ENCODE measurements around the gene LMTK3.

The LMTK3 gene

GRCh38 chr19:48556825-48557224 lies 45.2 kb upstream of the LMTK3 start:
- no peak for TF ChIP-seq CTCF (IDR thresholded peaks at IDR 0.05)
- Histone ChIP-seq H3K4me3 (ENCODE audit: low read depth in 1 of 2, low read length in 1 of 2) (no peak overlapping the region), H3K27me3 (peaks cover 13% of the 10 kb centered on the region), H3K36me3 (no peaks in the 10 kb centered on the region), H3K9me3 (no peaks in the 10 kb centered on the region), H3K4me1 (ENCODE audit: control insufficient read depth in 1 of 2, insufficient read depth in 1 of 2, low read depth in 1 of 2, low read length in 1 of 2) (peaks cover 0 to 3% of the 10 kb centered on the region in 2 experiments), H3K27ac (no peak overlapping the region)

GRCh38 chr19:48556163-48556562 lies 44.5 kb upstream of the LMTK3 start:
- H3K4me3 ChIP-seq (ENCODE audit: low read depth in 1 of 2, low read length in 1 of 2): no peak overlapping the region
- H3K9me3 ChIP-seq: no peaks in the 10 kb centered on the region
- H3K36me3 ChIP-seq: no peaks in the 10 kb centered on the region
- H3K4me1 ChIP-seq (ENCODE audit: control insufficient read depth in 1 of 2, insufficient read depth in 1 of 2, low read depth in 1 of 2, low read length in 1 of 2): peaks cover 0 to 3% of the 10 kb centered on the region in 2 experiments
- no peak overlapping the region for H3K27ac ChIP-seq
- H3K27me3 ChIP-seq: peaks cover 13% of the 10 kb centered on the region
- TF ChIP-seq CTCF (IDR thresholded peaks at IDR 0.05): no peak

GRCh38 chr19:48554385-48555091 lies 42.9 kb upstream of the LMTK3 start:
- Histone ChIP-seq H3K27ac (no peak overlapping the region), H3K9me3 (no peaks in the 10 kb centered on the region), H3K36me3 (no peaks in the 10 kb centered on the region), H3K4me1 (ENCODE audit: control insufficient read depth in 1 of 2, insufficient read depth in 1 of 2, low read depth in 1 of 2, low read length in 1 of 2) (peaks cover 0 to 3% of the 10 kb centered on the region in 2 experiments), H3K27me3 (peaks cover 13% of the 10 kb centered on the region), H3K4me3 (ENCODE audit: low read depth in 1 of 2, low read length in 1 of 2) (no peak overlapping the region)
- TF ChIP-seq CTCF (IDR thresholded peaks at IDR 0.05): no peak

- H3K9me3 ChIP-seq: no peaks in the 10 kb centered on the region
- H3K27me3 ChIP-seq: peaks cover 9% of the 10 kb centered on the region
- peaks cover 0 to 3% of the 10 kb centered on the region in 2 experiments for H3K4me1 ChIP-seq (ENCODE audit: control insufficient read depth in 1 of 2, insufficient read depth in 1 of 2, low read depth in 1 of 2, low read length in 1 of 2)
- no peak for TF ChIP-seq CTCF (IDR thresholded peaks at IDR 0.05)
- H3K27ac ChIP-seq: no peak overlapping the region
- H3K4me3 ChIP-seq (ENCODE audit: low read depth in 1 of 2, low read length in 1 of 2): no peak overlapping the region
- no peaks in the 10 kb centered on the region for H3K36me3 ChIP-seq
These were observed 42.2 kb upstream of the LMTK3 start for GRCh38 chr19:48553676-48554384.

- Histone ChIP-seq H3K36me3 (no peaks in the 10 kb centered on the region), H3K9me3 (no peaks in the 10 kb centered on the region), H3K4me3 (ENCODE audit: low read depth in 1 of 2, low read length in 1 of 2) (no peak overlapping the region), H3K4me1 (ENCODE audit: control insufficient read depth in 1 of 2, insufficient read depth in 1 of 2, low read depth in 1 of 2, low read length in 1 of 2) (no peaks in the 10 kb centered on the region), H3K27ac (no peak overlapping the region), H3K27me3 (no peaks in the 10 kb centered on the region)
- no peak for TF ChIP-seq CTCF (IDR thresholded peaks at IDR 0.05)
These were observed 41.0 kb upstream of the LMTK3 start for GRCh38 chr19:48552406-48553322.

All from neutrophil (primary cell).